CD4-positive, alpha-beta T cell treated with Interleukin-4 for 1 hour (primary cell): ENCODE measurements around the gene ZSCAN5A.
"Not testable (repeated sequence)": the region's sequence is repeated elsewhere in the genome, so short reads cannot be mapped to it uniquely, and the experiment has no call there.

Source experiments
- DNase-seq, 2 donors: peaks; one replicate each; pipeline ENCODE4 v3.0.0-alpha.2; 2020 to 2022

Gene ZSCAN5A

GRCh38 chr19:56269348-56269747 is 45.3 kb downstream of the ZSCAN5A start:
- no peak for DNase-seq

GRCh38 chr19:56266051-56266450 is 48.6 kb downstream of the ZSCAN5A start:
- DNase-seq, result no peak

- no peak for DNase-seq
These were observed 51.3 kb downstream of the ZSCAN5A start for GRCh38 chr19:56263319-56263718.

GRCh38 chr19:56261932-56262331 is 52.7 kb downstream of the ZSCAN5A start:
- not testable (repeated sequence) for DNase-seq

GRCh38 chr19:56261145-56261544 is 53.5 kb downstream of the ZSCAN5A start:
- no peak for DNase-seq

- no peak for DNase-seq
These were observed 56.4 kb downstream of the ZSCAN5A start for GRCh38 chr19:56258272-56258671.

GRCh38 chr19:56253737-56254136 is 60.9 kb downstream of the ZSCAN5A start:
- DNase-seq, result peak in 1 of 2 donors; percentile 60

GRCh38 chr19:56252699-56253422 is 61.8 kb downstream of the ZSCAN5A start:
- DNase-seq, result peak; percentile 66 to 73

- DNase-seq, result not testable (repeated sequence)
These were observed 65.8 kb downstream of the ZSCAN5A start for GRCh38 chr19:56248736-56249338.

- DNase-seq, result not testable (repeated sequence)
These were observed 68.9 kb downstream of the ZSCAN5A start for GRCh38 chr19:56245764-56246163.

GRCh38 chr19:56245121-56245740 is 69.4 kb downstream of the ZSCAN5A start:
- no peak for DNase-seq

- no peak for DNase-seq
These were observed 91.2 kb downstream of the ZSCAN5A start for GRCh38 chr19:56223481-56223880.

- DNase-seq, result no peak
These were observed 91.7 kb downstream of the ZSCAN5A start for GRCh38 chr19:56222901-56223300.

GRCh38 chr19:56221851-56222250 is 92.8 kb downstream of the ZSCAN5A start:
- DNase-seq, result no peak

GRCh38 chr19:56221442-56221841 is 93.2 kb downstream of the ZSCAN5A start:
- not testable (repeated sequence) for DNase-seq

GRCh38 chr19:56218961-56219360 is 95.7 kb downstream of the ZSCAN5A start:
- no peak for DNase-seq

- no peak for DNase-seq
These were observed 97.3 kb downstream of the ZSCAN5A start for GRCh38 chr19:56217039-56217949.

GRCh38 chr19:56211718-56212117 is 102.9 kb downstream of the ZSCAN5A start:
- no peak for DNase-seq

GRCh38 chr19:56210036-56210435 is 104.6 kb downstream of the ZSCAN5A start:
- not testable (repeated sequence) for DNase-seq

GRCh38 chr19:56209091-56209490 is 105.5 kb downstream of the ZSCAN5A start:
- no peak for DNase-seq

- DNase-seq, result not testable (repeated sequence)
These were observed 107.1 kb downstream of the ZSCAN5A start for GRCh38 chr19:56207581-56207980.

- no peak for DNase-seq
These were observed 112.7 kb downstream of the ZSCAN5A start, which contains the start of gene ZSCAN5C for GRCh38 chr19:56201973-56202372. Gene ZSCAN5C (plus strand): TSS chr19:56202273. CDS start chr19:56205914, 3,641 bp downstream.

GRCh38 chr19:56199687-56200086 is 115.0 kb downstream of the ZSCAN5A start:
- DNase-seq, result no peak
